SU-DHL-6 (cell line): ENCODE results near the gene KRTAP10-8.

Experiments used
- H2AFZ ChIP-seq: fragments of 200-600 bp; sonication (generic); 2 replicates; pipeline ENCODE4 v1.6.1; 2014; ENCODE audit warnings: low read depth, mild to moderate bottlenecking, moderate library complexity, mixed read lengths, antibody characterized with exemption, low read length; ENCODE audit not compliant: severe bottlenecking
- H3F3A ChIP-seq: fragments of 200-600 bp; shearing (Covaris generic); 2 replicates; pipeline ENCODE4 v1.6.0; 2016; ENCODE audit warnings: antibody characterized with exemption, mild to moderate bottlenecking; ENCODE audit not compliant: insufficient read depth
- H3K27ac ChIP-seq: fragments of 200-600 bp; sonication (generic); 2 replicates; pipeline ENCODE4 v1.5.1; 2016; ENCODE audit warnings: low read depth, mild to moderate bottlenecking, low read length, moderate library complexity, mixed read lengths
- H3K27me3 ChIP-seq: fragments of 200-600 bp; sonication (generic), shearing (Covaris generic); 2 replicates; pipeline ENCODE4 v1.6.0; 2014; ENCODE audit warnings: mild to moderate bottlenecking, low read length
- H3K36me3 ChIP-seq: fragments of 200-600 bp; sonication (generic); 2 replicates; pipeline ENCODE4 v1.6.1; 2014; ENCODE audit warnings: mild to moderate bottlenecking, low read length, mixed read lengths
- H3K4me2 ChIP-seq: fragments of 300-600, 200-600 bp; shearing (Covaris generic), sonication (generic); 2 replicates; pipeline ENCODE4 v1.6.0; 2014; ENCODE audit warnings: low read length, low read depth, mild to moderate bottlenecking; ENCODE audit not compliant: poor library complexity, severe bottlenecking
- H3K4me3 ChIP-seq: fragments of 200-600 bp; sonication (generic); 2 replicates; pipeline ENCODE4 v1.5.1; 2014; ENCODE audit warnings: antibody characterized with exemption, low read length, mild to moderate bottlenecking, mixed read lengths; ENCODE audit not compliant: insufficient read depth, poor library complexity, severe bottlenecking
- H3K79me2 ChIP-seq: fragments of 200-600 bp; sonication (generic); 2 replicates; pipeline ENCODE4 v1.6.1; 2014; ENCODE audit warnings: mild to moderate bottlenecking, low read length, moderate library complexity; ENCODE audit not compliant: insufficient read depth
- H3K9ac ChIP-seq: fragments of 200-600 bp; sonication (generic); 2 replicates; pipeline ENCODE4 v1.7.0; 2014; ENCODE audit warnings: mild to moderate bottlenecking, low read length
- H3K9me2 ChIP-seq: fragments of 200-600 bp; sonication (generic); replicated peaks from 2 replicates; pipeline ENCODE4 v1.6.1; 2014; ENCODE audit warnings: low read length; ENCODE audit not compliant: insufficient read depth
- H3K9me3 ChIP-seq: fragments of 200-600 bp; sonication (generic); 2 replicates; pipeline ENCODE4 v1.6.1; 2014; ENCODE audit warnings: low read length, mixed read lengths; ENCODE audit not compliant: insufficient read depth
- H4K20me1 ChIP-seq: fragments of 200-600 bp; sonication (generic); 2 replicates; pipeline ENCODE4 v1.6.1; 2014; ENCODE audit warnings: low read depth, mild to moderate bottlenecking, antibody characterized with exemption, low read length, moderate library complexity, mixed read lengths
- EZH2phosphoT487 ChIP-seq: fragments of 200-600 bp; sonication (generic), shearing (Covaris generic); conservative IDR thresholded peaks from 2 replicates; pipeline ENCODE4 v1.6.1; 2018; ENCODE audit warnings: mild to moderate bottlenecking, antibody characterized with exemption, low read length, moderate library complexity, mixed read lengths
- TF ChIP-seq, protein P1 (sequence below): fragments of 200-600 bp; sonication (generic); IDR thresholded peaks from one replicate; pipeline ENCODE4 v1.5.1; 2017; ENCODE audit warnings: antibody characterized with exemption, mild to moderate bottlenecking, low read length, moderate library complexity; ENCODE audit not compliant: insufficient read depth, poor library complexity, severe bottlenecking

The KRTAP10-8 gene

DNA sequence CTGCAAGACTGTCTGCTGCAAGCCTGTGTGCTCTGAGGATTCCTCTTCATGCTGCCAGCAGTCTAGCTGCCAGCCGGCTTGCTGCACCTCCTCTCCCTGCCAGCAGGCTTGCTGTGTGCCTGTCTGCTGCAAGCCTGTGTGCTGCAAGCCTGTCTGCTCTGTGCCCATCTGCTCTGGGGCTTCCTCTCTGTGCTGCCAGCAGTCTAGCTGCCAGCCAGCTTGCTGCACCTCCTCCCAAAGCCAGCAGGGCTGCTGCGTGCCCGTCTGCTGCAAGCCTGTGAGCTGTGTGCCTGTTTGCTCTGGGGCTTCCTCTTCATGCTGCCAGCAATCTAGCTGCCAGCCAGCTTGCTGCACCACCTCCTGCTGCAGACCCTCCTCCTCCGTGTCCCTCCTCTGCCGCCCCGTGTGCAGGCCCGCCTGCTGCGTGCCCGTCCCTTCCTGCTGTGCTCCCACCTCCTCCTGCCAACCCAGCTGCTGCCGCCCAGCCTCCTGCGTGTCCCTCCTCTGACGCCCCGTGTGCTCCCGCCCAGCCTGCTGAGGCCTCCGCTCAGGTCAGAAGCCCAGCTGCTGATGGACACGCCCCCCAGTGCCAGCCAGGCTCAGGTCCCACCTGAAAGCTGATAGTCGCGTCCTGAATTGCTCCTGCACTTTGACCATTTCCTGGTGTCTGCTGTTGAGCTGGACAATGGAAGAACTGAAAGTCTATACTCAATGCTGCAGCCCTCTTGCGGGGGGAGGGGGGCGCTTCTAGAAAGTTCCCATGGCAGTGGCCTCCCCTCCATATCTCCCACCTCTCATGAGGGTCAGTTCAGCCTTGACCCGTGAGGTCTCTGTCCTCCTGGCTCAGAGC lies 37.2 kb upstream of the KRTAP10-8 start:
- no peak for TF ChIP-seq EZH2phosphoT487
- TF ChIP-seq, protein P1, sequence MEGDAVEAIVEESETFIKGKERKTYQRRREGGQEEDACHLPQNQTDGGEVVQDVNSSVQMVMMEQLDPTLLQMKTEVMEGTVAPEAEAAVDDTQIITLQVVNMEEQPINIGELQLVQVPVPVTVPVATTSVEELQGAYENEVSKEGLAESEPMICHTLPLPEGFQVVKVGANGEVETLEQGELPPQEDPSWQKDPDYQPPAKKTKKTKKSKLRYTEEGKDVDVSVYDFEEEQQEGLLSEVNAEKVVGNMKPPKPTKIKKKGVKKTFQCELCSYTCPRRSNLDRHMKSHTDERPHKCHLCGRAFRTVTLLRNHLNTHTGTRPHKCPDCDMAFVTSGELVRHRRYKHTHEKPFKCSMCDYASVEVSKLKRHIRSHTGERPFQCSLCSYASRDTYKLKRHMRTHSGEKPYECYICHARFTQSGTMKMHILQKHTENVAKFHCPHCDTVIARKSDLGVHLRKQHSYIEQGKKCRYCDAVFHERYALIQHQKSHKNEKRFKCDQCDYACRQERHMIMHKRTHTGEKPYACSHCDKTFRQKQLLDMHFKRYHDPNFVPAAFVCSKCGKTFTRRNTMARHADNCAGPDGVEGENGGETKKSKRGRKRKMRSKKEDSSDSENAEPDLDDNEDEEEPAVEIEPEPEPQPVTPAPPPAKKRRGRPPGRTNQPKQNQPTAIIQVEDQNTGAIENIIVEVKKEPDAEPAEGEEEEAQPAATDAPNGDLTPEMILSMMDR = no peak
- Histone ChIP-seq H3F3A (no peaks in the 10 kb centered on the region), H4K20me1 (no peaks in the 10 kb centered on the region), H3K27me3 (no peaks in the 10 kb centered on the region), H3K9ac (no peak overlapping the region), H3K4me2 (no peak overlapping the region), H3K9me2 (no peaks in the 10 kb centered on the region), H3K79me2 (no peaks in the 10 kb centered on the region), H3K9me3 (no peaks in the 10 kb centered on the region), H3K36me3 (no peaks in the 10 kb centered on the region), H3K27ac (no peak overlapping the region), H2AFZ (no peak overlapping the region), H3K4me3 (no peak overlapping the region)

- H4K20me1 ChIP-seq = no peaks in the 10 kb centered on the region
- H3K79me2 ChIP-seq = no peaks in the 10 kb centered on the region
- no peak overlapping the region for H3K4me2 ChIP-seq
- H3K9ac ChIP-seq = no peak overlapping the region
- H3K27me3 ChIP-seq = no peaks in the 10 kb centered on the region
- H3K36me3 ChIP-seq = no peaks in the 10 kb centered on the region
- H3K9me3 ChIP-seq = no peaks in the 10 kb centered on the region
- no peaks in the 10 kb centered on the region for H3F3A ChIP-seq
- H3K9me2 ChIP-seq = no peaks in the 10 kb centered on the region
- no peak for TF ChIP-seq EZH2phosphoT487
- TF ChIP-seq, protein P1 = no peak
- no peak overlapping the region for H2AFZ ChIP-seq
- H3K27ac ChIP-seq = no peak overlapping the region
- no peak overlapping the region for H3K4me3 ChIP-seq
Measured at GRCh38 chr21:44575307-44576024, 36.4 kb upstream of the KRTAP10-8 start.

- Histone ChIP-seq H3K27ac (no peak overlapping the region), H3K4me2 (no peak overlapping the region), H3K9me2 (no peaks in the 10 kb centered on the region), H3K9me3 (no peaks in the 10 kb centered on the region), H3K79me2 (no peaks in the 10 kb centered on the region), H3K4me3 (no peak overlapping the region), H3K27me3 (no peaks in the 10 kb centered on the region), H2AFZ (no peak overlapping the region), H4K20me1 (no peaks in the 10 kb centered on the region), H3K36me3 (no peaks in the 10 kb centered on the region), H3F3A (no peaks in the 10 kb centered on the region), H3K9ac (no peak overlapping the region)
- TF ChIP-seq EZH2phosphoT487 = no peak
- TF ChIP-seq, protein P1 = no peak
Measured at GRCh38 chr21:44576025-44576420, 35.9 kb upstream of the KRTAP10-8 start.
